Esophagus (tissue), 2 donors: ENCODE measurements around the gene MITF. TPM values are rescaled to one million over a fixed set of nuclear protein-coding genes. Genes with fewer than 3 reads are reported as not detected.

Experiments used
- H3K27ac ChIP-seq, 2 donors: one replicate each; pipeline ENCODE4 v1.5.1; 2013; ENCODE audit warnings: low read depth in 2 of 2, mild to moderate bottlenecking in 2 of 2, inconsistent platforms in 1 of 2, low read length in 1 of 2, moderate library complexity in 1 of 2
- H3K27me3 ChIP-seq, 2 donors: one replicate each; pipeline ENCODE4 v1.6.1; 2013; ENCODE audit warnings: low read length in 2 of 2, control low read depth in 1 of 2, mild to moderate bottlenecking in 1 of 2; ENCODE audit not compliant: insufficient read depth in 2 of 2, control insufficient read depth in 1 of 2
- H3K36me3 ChIP-seq, 2 donors: one replicate each; pipeline ENCODE4 v1.6.1; 2013; ENCODE audit warnings: low read length in 1 of 2; ENCODE audit not compliant: control insufficient read depth in 2 of 2, insufficient read depth in 2 of 2
- H3K4me1 ChIP-seq, 2 donors: one replicate each; pipeline ENCODE4 v1.6.1; 2013; ENCODE audit warnings: low read length in 1 of 2; ENCODE audit not compliant: control insufficient read depth in 2 of 2, insufficient read depth in 2 of 2
- H3K4me3 ChIP-seq, 2 donors: one replicate each; pipeline ENCODE4 v1.5.1; 2013; ENCODE audit warnings: low read length in 2 of 2, mild to moderate bottlenecking in 2 of 2, low read depth in 1 of 2, moderate library complexity in 1 of 2
- H3K9me3 ChIP-seq, 2 donors: one replicate each; pipeline ENCODE4 v1.6.1; 2013; ENCODE audit warnings: mild to moderate bottlenecking in 2 of 2, low read depth in 1 of 2, low read length in 1 of 2, moderate library complexity in 1 of 2; ENCODE audit not compliant: control insufficient read depth in 2 of 2, insufficient read depth in 1 of 2
- WGBS, 2 donors: extraction: QIAGEN DNeasy Blood & Tissue Kit; methylation state at CpG; one replicate each; pipeline ENCODE4 v1.1.7; 2013; 5-methylcytosine and 5-hydroxymethylcytosine counted together
- polyA plus RNA-seq, 2 donors: library from polyadenylated mRNA; stranded (reverse); fragments of 200-250 nt; gene quantifications; one replicate each; pipeline ENCODE4 v1.2.3, GENCODE V29; 2013
- donor health status: healthy with polysubstance abuse.
- donor health status: Bipolar disorder and iron deficiency.

Gene MITF
- polyA plus RNA-seq, 2 donors = 2.0 to 3.3 TPM

- no peaks in the 10 kb centered on the region for H3K4me1 ChIP-seq
- no peaks in the 10 kb centered on the region for H3K36me3 ChIP-seq
- no peaks in the 10 kb centered on the region for H3K27me3 ChIP-seq
- no peak overlapping the region for H3K27ac ChIP-seq
- H3K4me3 ChIP-seq = no peak overlapping the region
- H3K9me3 ChIP-seq = no peaks in the 10 kb centered on the region
Measured at GRCh38 chr3:69776920-69777581, 37.8 kb downstream of the MITF start.

DNA sequence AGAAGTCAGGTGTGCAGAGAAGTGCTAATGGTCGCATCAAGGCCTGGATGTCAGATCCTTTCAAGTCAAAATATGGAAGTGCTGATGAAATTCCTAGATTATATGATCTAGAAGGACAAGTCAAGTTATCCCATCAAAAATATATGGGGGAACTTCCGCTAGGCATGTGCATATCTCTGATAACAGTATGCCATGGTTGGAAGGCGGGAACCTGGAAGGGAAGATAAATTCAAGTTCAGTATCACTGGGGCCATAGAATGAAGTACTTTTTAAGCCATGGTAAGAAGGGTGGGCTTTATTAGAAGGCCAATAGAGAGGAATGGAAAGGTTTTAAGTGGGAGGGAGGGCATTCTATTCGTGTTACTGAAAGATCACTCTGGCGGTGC is 38.3 kb downstream of the MITF start:
- Histone ChIP-seq H3K9me3 (no peaks in the 10 kb centered on the region), H3K27ac (no peak overlapping the region), H3K27me3 (no peaks in the 10 kb centered on the region), H3K4me1 (no peaks in the 10 kb centered on the region), H3K4me3 (no peak overlapping the region), H3K36me3 (no peaks in the 10 kb centered on the region)
- 93% methylated on average over 5 of the region's 5 CpGs for WGBS, 2 donors

- Histone ChIP-seq H3K36me3 (no peaks in the 10 kb centered on the region), H3K4me1 (no peaks in the 10 kb centered on the region), H3K27ac (no peak overlapping the region), H3K27me3 (no peaks in the 10 kb centered on the region), H3K4me3 (no peak overlapping the region), H3K9me3 (no peaks in the 10 kb centered on the region)
- WGBS, 2 donors = 69 to 76% methylated on average over 4 of the region's 4 CpGs
Measured at GRCh38 chr3:69781593-69781992, 42.3 kb downstream of the MITF start.

DNA sequence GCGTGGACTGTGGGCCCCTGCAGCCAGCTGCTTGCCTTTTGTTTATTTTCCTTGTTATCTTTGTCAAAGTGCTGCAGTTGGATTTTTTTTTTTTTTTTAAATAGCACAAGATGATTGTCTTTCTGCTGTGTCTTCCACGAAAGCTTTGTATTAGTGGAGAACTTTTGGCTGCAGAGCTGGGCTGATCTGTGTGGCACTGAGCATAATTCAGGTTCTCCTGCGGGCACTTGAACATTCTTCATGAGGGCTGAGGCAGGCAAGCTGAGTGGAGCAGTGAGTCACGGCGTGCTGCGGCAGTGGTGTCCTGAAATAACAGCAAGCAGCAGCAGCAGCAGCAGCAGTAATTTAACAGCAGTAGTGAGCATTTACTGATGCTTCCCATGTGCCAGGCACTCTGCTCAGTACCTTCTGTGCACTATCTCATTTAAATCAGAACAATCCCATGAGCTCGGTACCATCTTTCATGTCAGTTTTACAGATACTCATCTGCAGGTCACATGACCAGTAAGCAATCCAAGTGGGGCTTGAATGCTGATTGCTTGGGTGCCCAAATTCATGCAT is 45.8 kb downstream of the MITF start:
- Histone ChIP-seq H3K36me3 (no peaks in the 10 kb centered on the region), H3K9me3 (no peaks in the 10 kb centered on the region), H3K27ac (no peak overlapping the region), H3K4me1 (no peaks in the 10 kb centered on the region), H3K4me3 (no peak overlapping the region), H3K27me3 (no peaks in the 10 kb centered on the region)
- 55 to 60% methylated on average over 7 of the region's 7 CpGs for WGBS, 2 donors

DNA sequence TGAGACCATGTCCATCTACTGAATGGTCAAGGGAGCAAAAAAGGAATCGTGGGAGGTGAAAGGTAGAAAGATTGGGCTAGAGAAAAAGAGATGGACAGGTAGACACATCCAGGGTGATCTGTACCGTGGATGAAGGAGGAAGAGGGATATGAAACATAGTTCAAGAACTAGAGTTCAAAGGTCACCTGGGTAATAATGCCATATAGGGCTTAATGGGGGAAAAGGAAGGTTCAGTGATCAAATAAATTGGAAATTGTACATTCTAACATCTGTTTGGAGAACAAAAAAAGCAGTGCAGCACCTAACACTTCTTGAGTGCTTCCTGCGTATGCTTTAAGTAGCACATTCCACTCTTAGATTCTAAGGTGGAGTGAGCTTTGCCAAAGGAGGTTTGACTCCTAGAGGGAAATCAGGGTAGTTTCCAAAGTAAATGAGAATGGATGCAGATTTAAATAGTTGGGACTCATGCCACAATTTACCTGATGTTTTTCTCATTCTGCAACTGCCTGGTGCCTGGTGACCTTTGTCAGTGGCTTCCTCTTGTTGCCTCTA is 46.6 kb downstream of the MITF start:
- no peaks in the 10 kb centered on the region for H3K36me3 ChIP-seq
- WGBS, 2 donors = 86% methylated on average over 3 of the region's 3 CpGs
- no peaks in the 10 kb centered on the region for H3K9me3 ChIP-seq
- H3K27me3 ChIP-seq = no peaks in the 10 kb centered on the region
- H3K27ac ChIP-seq = no peak overlapping the region
- no peaks in the 10 kb centered on the region for H3K4me1 ChIP-seq
- no peak overlapping the region for H3K4me3 ChIP-seq

DNA sequence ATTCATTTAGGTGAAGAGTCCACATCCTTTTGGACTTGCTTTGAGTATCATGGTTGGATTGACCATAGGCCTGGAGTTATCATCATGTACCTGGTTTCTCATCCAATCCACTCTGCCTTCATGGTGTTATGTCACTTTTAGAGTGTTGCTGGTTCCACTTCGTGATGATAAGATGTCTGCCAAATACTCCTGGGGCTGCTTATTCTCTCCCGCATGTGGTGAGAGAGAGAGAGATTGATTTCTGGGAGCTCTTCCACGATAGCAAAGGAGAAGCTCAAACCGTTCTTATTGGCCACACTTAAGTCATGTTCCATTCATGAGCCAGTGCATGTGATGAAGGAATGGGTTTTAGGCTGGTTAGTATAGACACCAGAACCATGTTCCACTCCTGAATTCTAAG is 47.6 kb downstream of the MITF start:
- Histone ChIP-seq H3K9me3 (no peaks in the 10 kb centered on the region), H3K27ac (no peak overlapping the region), H3K27me3 (no peaks in the 10 kb centered on the region), H3K4me3 (no peak overlapping the region), H3K36me3 (no peaks in the 10 kb centered on the region), H3K4me1 (no peaks in the 10 kb centered on the region)
- 45 to 58% methylated on average over 4 of the region's 4 CpGs for WGBS, 2 donors

- peak overlapping the region in 1 of 2 donors; percentile 10 for H3K27ac ChIP-seq
- H3K4me3 ChIP-seq = no peak overlapping the region
- H3K27me3 ChIP-seq = no peaks in the 10 kb centered on the region
- H3K4me1 ChIP-seq = no peaks in the 10 kb centered on the region
- 35% methylated on average over 3 of the region's 3 CpGs for WGBS, 2 donors
- no peaks in the 10 kb centered on the region for H3K9me3 ChIP-seq
- no peaks in the 10 kb centered on the region for H3K36me3 ChIP-seq
Measured at GRCh38 chr3:69787436-69788168, 48.3 kb downstream of the MITF start.

DNA sequence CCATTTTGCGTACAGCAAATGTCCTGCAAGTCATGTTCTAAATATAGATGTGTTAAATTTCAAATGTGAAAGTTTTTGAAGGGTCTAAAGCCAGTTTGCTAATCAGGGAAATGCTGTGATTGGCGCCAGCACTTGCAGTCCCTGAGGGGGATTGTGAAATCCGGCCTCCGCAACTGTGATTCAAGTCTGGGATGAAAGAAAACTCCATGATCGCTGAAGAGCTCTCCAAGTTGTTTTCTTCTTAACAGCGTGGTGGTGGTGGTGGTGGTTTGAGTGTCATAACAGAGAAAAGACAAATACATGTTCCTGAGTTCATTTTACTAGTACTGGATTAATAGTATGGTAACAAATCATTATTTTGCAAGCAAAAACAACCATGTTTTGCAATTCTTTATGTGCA is 51.8 kb downstream of the MITF start:
- no peaks in the 10 kb centered on the region for H3K9me3 ChIP-seq
- H3K4me3 ChIP-seq = no peak overlapping the region

GRCh38 chr3:69791919-69792399 is 52.7 kb downstream of the MITF start:
- H3K36me3 ChIP-seq = no peaks in the 10 kb centered on the region
- peak overlapping the region in 1 of 2 donors; percentile 37 for H3K27ac ChIP-seq
- no peaks in the 10 kb centered on the region for H3K4me1 ChIP-seq
- 42 to 48% methylated on average over 3 of the region's 3 CpGs for WGBS, 2 donors
- H3K27me3 ChIP-seq = no peaks in the 10 kb centered on the region
- H3K9me3 ChIP-seq = no peaks in the 10 kb centered on the region
- no peak overlapping the region for H3K4me3 ChIP-seq

More for the DNA sequence above, 51.8 kb downstream of the MITF start:
- no peaks in the 10 kb centered on the region for H3K4me1 ChIP-seq
- WGBS, 2 donors = 25 to 51% methylated on average over 6 of the region's 6 CpGs
- no peak overlapping the region for H3K27ac ChIP-seq
- H3K36me3 ChIP-seq = no peaks in the 10 kb centered on the region
- H3K27me3 ChIP-seq = no peaks in the 10 kb centered on the region
